CD8-positive, alpha-beta memory T cell (primary cell): ENCODE results near the gene MICU1. TPM values are rescaled to one million over a fixed set of nuclear protein-coding genes. Genes with fewer than 3 reads are reported as not detected.
A peak's percentile ranks its signal among the peaks of the same experiment; 100 is the strongest.

ENCODE experiments used
- CTCF ChIA-PET: fragments of 350-600 bp; sonication (Branson Sonifier 250); formaldehyde crosslinking; loops from one replicate; lab custom pipeline; 2021; ENCODE audit warnings: antibody characterized with exemption; lab: Charles Lee
- POLR2A ChIA-PET: fragments of 350-600 bp; sonication (Branson Sonifier 250); formaldehyde crosslinking; loops from one replicate; lab custom pipeline; 2021; ENCODE audit warnings: antibody characterized with exemption; lab: Charles Lee
- DNase-seq, 5 donors: peaks; one replicate each; pipeline versions ENCODE4 v3.0.0 to v3.0.0-alpha.2; 2020 to 2022; ENCODE audit warnings: mixed read lengths in 1 of 5
- H3K27ac ChIP-seq: one replicate; pipeline ENCODE4 v1.7.0; 2013; ENCODE audit warnings: low read depth, mild to moderate bottlenecking, low read length, moderate library complexity
- H3K27me3 ChIP-seq: 2 replicates; pipeline ENCODE4 v1.7.0; 2013; ENCODE audit warnings: low read length, mild to moderate bottlenecking; ENCODE audit not compliant: insufficient read depth, poor library complexity, severe bottlenecking
- H3K36me3 ChIP-seq: 2 replicates; pipeline ENCODE4 v1.7.0; 2013; ENCODE audit warnings: mild to moderate bottlenecking, low read length, moderate library complexity; ENCODE audit not compliant: insufficient read depth
- H3K4me1 ChIP-seq: 2 replicates; pipeline ENCODE4 v1.7.0; 2013; ENCODE audit warnings: mild to moderate bottlenecking, low read length, moderate library complexity; ENCODE audit not compliant: insufficient read depth
- H3K4me3 ChIP-seq: 2 replicates; pipeline ENCODE4 v1.7.0; 2013; ENCODE audit warnings: mild to moderate bottlenecking, low read length
- H3K9me3 ChIP-seq: 2 replicates; pipeline ENCODE4 v1.7.0; 2013; ENCODE audit warnings: mild to moderate bottlenecking, low read length
- H3K27ac Mint-ChIP-seq, 8 donors: one replicate each; pipeline ENCODE4 v1.8.0; 2020 to 2021; ENCODE audit warnings: mixed read lengths in 8 of 8, mild to moderate bottlenecking in 6 of 8, inconsistent platforms in 3 of 8, moderate library complexity in 3 of 8
- H3K27me3 Mint-ChIP-seq, 2 donors: one replicate each; pipeline ENCODE4 v1.8.0; 2020 to 2021; ENCODE audit warnings: mixed read lengths in 2 of 2, mild to moderate bottlenecking in 1 of 2, moderate library complexity in 1 of 2
- H3K36me3 Mint-ChIP-seq, 3 donors: one replicate each; pipeline ENCODE4 v1.8.0; 2020 to 2021; ENCODE audit warnings: mixed read lengths in 3 of 3, inconsistent platforms in 1 of 3, mild to moderate bottlenecking in 1 of 3
- H3K4me1 Mint-ChIP-seq, 3 donors: one replicate each; pipeline ENCODE4 v1.8.0; 2020 to 2021; ENCODE audit warnings: mixed read lengths in 3 of 3, inconsistent platforms in 1 of 3, mild to moderate bottlenecking in 1 of 3
- H3K4me3 Mint-ChIP-seq, 7 donors: one replicate each; pipeline ENCODE4 v1.8.0; 2020 to 2021; ENCODE audit warnings: mixed read lengths in 7 of 7, mild to moderate bottlenecking in 6 of 7, moderate library complexity in 4 of 7, inconsistent platforms in 2 of 7
- H3K9me3 Mint-ChIP-seq, 5 donors: one replicate each; pipeline ENCODE4 v1.8.0; 2020 to 2022; ENCODE audit warnings: mixed read lengths in 5 of 5, mild to moderate bottlenecking in 3 of 5, moderate library complexity in 2 of 5, inconsistent platforms in 1 of 5
- polyA plus RNA-seq: library from polyadenylated mRNA; unstranded; fragments of 300-500 nt; fragmentation: Illumina TruSeq; gene quantifications from one replicate; pipeline ENCODE4 v1.2.3, GENCODE V29; 2021
- total RNA-seq, 2 experiments: library from RNA; stranded (reverse); gene quantifications; one replicate each; pipeline ENCODE4 v1.2.3, GENCODE V29; 2021

MICU1 gene
- total and polyA plus RNA-seq, 3 experiments from 2014 or later: 25.3 to 27.9 (median 26.9) TPM

DNA sequence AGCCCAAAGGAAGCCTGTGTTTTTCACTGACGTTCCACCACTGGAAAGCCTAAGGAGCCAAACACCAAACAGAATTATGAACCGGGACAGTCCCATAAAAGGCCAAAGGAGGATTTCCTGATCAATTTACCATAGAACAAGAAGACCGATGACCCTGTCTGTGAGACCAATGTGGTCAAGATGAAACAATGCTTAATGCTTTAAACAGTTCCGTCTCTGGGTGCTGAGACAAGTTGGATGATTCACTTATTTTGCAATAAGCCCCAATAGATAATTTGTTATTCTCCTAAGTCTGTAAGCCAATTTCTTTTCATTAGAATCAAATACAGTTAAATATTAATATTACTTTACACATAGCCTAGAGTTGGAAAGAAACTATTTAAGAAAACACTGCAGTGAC is 134.9 kb downstream of the MICU1 start:
- Histone ChIP-seq H3K27ac (no peak overlapping the region), H3K4me3 (no peak overlapping the region), H3K36me3 (no peaks in the 10 kb centered on the region), H3K4me1 (no peaks in the 10 kb centered on the region), H3K9me3 (no peaks in the 10 kb centered on the region), H3K27me3 (no peaks in the 10 kb centered on the region)
- DNase-seq: no peak
- Mint-ChIP-seq H3K4me3 (no peak overlapping the region), H3K36me3 (peaks cover 0 to 7% (median 5%) of the 10 kb centered on the region in 3 donors), H3K9me3 (no peaks in the 10 kb centered on the region), H3K27me3 (no peaks in the 10 kb centered on the region), H3K4me1 (no peaks in the 10 kb centered on the region), H3K27ac (no peak overlapping the region)
- CTCF ChIA-PET: no interaction called here
- POLR2A ChIA-PET: no interaction called here

DNA sequence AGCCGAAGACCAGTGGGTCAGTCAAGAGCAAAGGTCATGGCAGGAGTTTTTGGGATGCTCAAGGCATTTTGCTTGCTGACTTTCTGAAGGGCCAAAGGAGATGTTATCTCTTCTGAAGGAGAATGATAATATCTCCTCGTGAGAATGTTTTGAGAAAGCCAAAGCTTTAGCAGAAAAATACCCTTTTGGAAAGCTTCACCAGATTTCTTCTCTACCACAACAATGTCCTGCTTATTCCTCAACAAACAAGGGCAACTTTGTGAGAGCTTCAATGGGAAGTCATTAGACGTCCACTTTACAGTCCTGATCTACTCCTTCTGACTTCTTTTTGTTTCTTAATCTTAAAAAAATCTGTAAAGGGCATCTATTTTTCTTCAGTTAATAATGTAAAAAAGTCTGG is 138.4 kb downstream of the MICU1 start:
- Histone ChIP-seq H3K9me3 (no peaks in the 10 kb centered on the region), H3K4me1 (no peaks in the 10 kb centered on the region), H3K27ac (no peak overlapping the region), H3K4me3 (no peak overlapping the region), H3K36me3 (no peaks in the 10 kb centered on the region), H3K27me3 (no peaks in the 10 kb centered on the region)
- DNase-seq: no peak
- Mint-ChIP-seq H3K27ac (peak overlapping the region in 1 of 8 donors; percentile 63), H3K4me3 (no peak overlapping the region), H3K4me1 (no peaks in the 10 kb centered on the region), H3K27me3 (no peaks in the 10 kb centered on the region), H3K9me3 (peaks cover 0 to 2% (median 0%) of the 10 kb centered on the region in 5 donors), H3K36me3 (peaks cover 0 to 7% (median 7%) of the 10 kb centered on the region in 3 donors)
- ChIA-PET CTCF (no interaction called here), POLR2A (interaction anchor here (0.6 kb wide), 1 partner anchor 13 kb away, joined by 3 read pairs; no protein-coding TSS in a partner anchor)

DNA sequence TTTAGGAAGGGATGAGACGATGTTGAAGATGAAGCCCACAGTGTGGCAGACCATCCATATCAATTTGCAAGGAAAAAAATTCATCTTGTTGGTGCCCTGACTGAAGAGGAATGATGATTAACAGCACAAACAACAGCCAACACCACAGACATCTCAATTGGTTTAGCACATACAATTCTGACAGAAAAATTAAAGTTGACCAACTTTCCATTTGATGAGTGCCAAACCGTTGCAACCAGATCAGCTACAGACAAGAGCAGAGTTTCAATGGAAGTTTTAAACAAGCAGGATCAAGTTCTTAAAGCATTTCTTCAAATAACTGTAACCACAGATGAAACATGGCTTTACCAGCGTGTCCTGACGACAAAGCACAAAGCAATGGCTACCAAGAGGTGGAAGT is 138.8 kb downstream of the MICU1 start:
- H3K4me3 ChIP-seq: no peak overlapping the region
- H3K9me3 Mint-ChIP-seq: peaks cover 0 to 2% (median 0%) of the 10 kb centered on the region in 5 donors
- H3K36me3 ChIP-seq: no peaks in the 10 kb centered on the region
- H3K27ac ChIP-seq: no peak overlapping the region
- no peak for DNase-seq
- no peaks in the 10 kb centered on the region for H3K27me3 Mint-ChIP-seq
- no peaks in the 10 kb centered on the region for H3K27me3 ChIP-seq
- no peak overlapping the region for H3K27ac Mint-ChIP-seq
- no peaks in the 10 kb centered on the region for H3K9me3 ChIP-seq
- CTCF ChIA-PET: no interaction called here
- no peak overlapping the region for H3K4me3 Mint-ChIP-seq
- H3K4me1 Mint-ChIP-seq: no peaks in the 10 kb centered on the region
- POLR2A ChIA-PET: interaction anchor here (0.6 kb wide), 1 partner anchor 13 kb away, joined by 3 read pairs; no protein-coding TSS in a partner anchor
- H3K4me1 ChIP-seq: no peaks in the 10 kb centered on the region
- H3K36me3 Mint-ChIP-seq: peaks cover 0 to 8% (median 6%) of the 10 kb centered on the region in 3 donors

DNA sequence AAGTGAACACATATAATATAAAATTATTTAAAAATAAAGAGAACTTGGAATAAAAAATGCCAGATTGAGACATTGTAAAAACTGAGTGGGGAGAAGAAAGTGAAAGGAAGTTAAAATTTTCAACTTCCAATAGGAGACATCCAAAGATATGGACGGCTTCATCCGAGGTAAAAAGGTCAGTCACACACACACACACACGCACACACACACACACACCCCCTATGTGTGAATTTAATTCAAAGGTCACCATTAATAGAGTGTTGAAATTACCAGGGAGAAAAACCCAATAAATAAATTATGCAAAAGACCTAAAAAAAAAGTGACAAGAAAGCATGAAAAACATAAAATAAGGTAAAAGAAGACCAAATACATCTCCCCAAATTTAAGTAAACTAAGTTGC is 140.2 kb downstream of the MICU1 start:
- H3K9me3 ChIP-seq: no peaks in the 10 kb centered on the region
- no peak overlapping the region for H3K4me3 ChIP-seq
- CTCF ChIA-PET: no interaction called here
- H3K4me1 ChIP-seq: no peaks in the 10 kb centered on the region
- Mint-ChIP-seq H3K27me3 (no peaks in the 10 kb centered on the region), H3K36me3 (peaks cover 0 to 5% (median 4%) of the 10 kb centered on the region in 3 donors), H3K9me3 (peaks cover 0 to 2% (median 0%) of the 10 kb centered on the region in 5 donors), H3K4me1 (no peaks in the 10 kb centered on the region), H3K27ac (no peak overlapping the region), H3K4me3 (no peak overlapping the region)
- POLR2A ChIA-PET: no interaction called here
- DNase-seq: no peak
- no peaks in the 10 kb centered on the region for H3K27me3 ChIP-seq
- H3K27ac ChIP-seq: no peak overlapping the region
- no peaks in the 10 kb centered on the region for H3K36me3 ChIP-seq

DNA sequence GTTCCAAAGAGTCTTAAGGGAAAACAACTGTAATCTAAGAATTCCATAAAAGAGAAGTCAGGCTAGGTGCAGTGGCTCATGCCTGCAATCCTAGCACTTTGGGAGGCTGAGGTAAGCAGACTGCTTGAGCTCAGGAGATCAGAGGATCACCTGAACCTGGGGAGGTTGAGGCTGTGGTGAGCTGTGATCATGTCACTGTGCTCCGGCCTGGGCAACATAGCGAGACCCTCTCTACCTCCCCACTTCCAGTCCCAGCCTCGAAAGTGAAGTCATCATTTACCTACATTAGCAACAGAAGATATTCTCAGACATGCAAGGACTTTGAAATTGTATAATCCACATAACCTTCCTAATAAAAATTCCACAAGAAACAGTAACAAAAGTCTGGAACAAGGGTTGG is 141.4 kb downstream of the MICU1 start:
- Histone ChIP-seq H3K36me3 (no peaks in the 10 kb centered on the region), H3K4me1 (no peaks in the 10 kb centered on the region), H3K27ac (no peak overlapping the region), H3K9me3 (no peaks in the 10 kb centered on the region), H3K27me3 (no peaks in the 10 kb centered on the region), H3K4me3 (no peak overlapping the region)
- DNase-seq: no peak
- CTCF ChIA-PET: no interaction called here
- Mint-ChIP-seq H3K9me3 (peaks cover 0 to 2% (median 0%) of the 10 kb centered on the region in 5 donors), H3K4me3 (no peak overlapping the region), H3K4me1 (no peaks in the 10 kb centered on the region), H3K27ac (peak overlapping the region in 1 of 8 donors; percentile 88), H3K36me3 (peaks cover 0 to 3% (median 0%) of the 10 kb centered on the region in 3 donors), H3K27me3 (no peaks in the 10 kb centered on the region)
- POLR2A ChIA-PET: no interaction called here

DNA sequence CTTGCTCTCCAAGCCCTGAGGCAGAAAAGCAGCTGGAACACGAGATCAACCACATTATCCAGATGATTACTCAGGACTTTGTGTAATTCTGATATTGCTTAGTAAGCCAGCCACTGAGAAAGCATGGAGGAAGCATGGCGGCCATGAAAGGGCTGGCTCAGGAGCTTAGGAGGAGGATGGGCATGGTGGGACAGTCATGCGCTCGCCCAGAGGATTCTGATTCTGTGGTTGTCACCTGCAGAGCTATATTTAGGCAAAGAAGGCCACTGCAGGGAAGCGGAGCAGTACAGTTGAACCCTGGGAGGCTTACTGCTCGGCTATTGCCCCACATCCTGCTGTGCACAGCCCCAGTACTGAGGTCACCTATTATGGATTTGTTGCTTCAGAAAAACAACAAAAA is 142.4 kb downstream of the MICU1 start:
- no peaks in the 10 kb centered on the region for H3K9me3 ChIP-seq
- CTCF ChIA-PET: no interaction called here
- DNase-seq: no peak
- Mint-ChIP-seq H3K4me3 (no peak overlapping the region), H3K9me3 (peaks cover 0 to 2% (median 0%) of the 10 kb centered on the region in 5 donors), H3K36me3 (peaks cover 0 to 3% (median 0%) of the 10 kb centered on the region in 3 donors), H3K27me3 (no peaks in the 10 kb centered on the region), H3K4me1 (no peaks in the 10 kb centered on the region), H3K27ac (peak overlapping the region in 1 of 8 donors; percentile 33)
- H3K4me1 ChIP-seq: no peaks in the 10 kb centered on the region
- no peak overlapping the region for H3K4me3 ChIP-seq
- no peak overlapping the region for H3K27ac ChIP-seq
- POLR2A ChIA-PET: interaction anchor here (0.6 kb wide), 1 partner anchor 860 kb away, joined by 4 read pairs; no protein-coding TSS in a partner anchor
- no peaks in the 10 kb centered on the region for H3K27me3 ChIP-seq
- no peaks in the 10 kb centered on the region for H3K36me3 ChIP-seq

DNA sequence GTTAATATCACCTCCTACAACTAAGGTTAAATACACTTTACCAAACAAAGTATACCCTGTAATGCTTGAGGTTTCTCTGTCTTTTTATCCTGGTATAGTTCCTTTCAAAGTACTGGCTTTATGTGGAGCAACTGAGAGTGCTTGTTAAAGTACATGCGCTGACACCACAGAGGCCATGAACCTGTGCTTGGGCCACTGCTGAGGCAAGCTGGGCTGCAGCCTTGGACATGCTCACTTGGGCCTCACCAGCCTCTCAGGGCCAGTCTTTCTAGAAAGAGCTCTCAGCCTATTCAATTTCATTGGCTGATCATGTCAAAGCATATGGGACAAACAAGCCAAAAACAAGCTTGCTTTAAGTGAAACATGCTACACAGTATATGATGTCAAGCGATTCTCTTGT is 145.0 kb downstream of the MICU1 start:
- Mint-ChIP-seq H3K9me3 (peaks cover 0 to 2% (median 0%) of the 10 kb centered on the region in 5 donors), H3K4me3 (no peak overlapping the region), H3K36me3 (peaks cover 0 to 19% (median 12%) of the 10 kb centered on the region in 3 donors), H3K4me1 (no peaks in the 10 kb centered on the region), H3K27me3 (no peaks in the 10 kb centered on the region), H3K27ac (no peak overlapping the region)
- H3K9me3 ChIP-seq: no peaks in the 10 kb centered on the region
- no peak for DNase-seq
- POLR2A ChIA-PET: no interaction called here
- H3K27me3 ChIP-seq: no peaks in the 10 kb centered on the region
- no peak overlapping the region for H3K4me3 ChIP-seq
- CTCF ChIA-PET: interaction anchor here (1.1 kb wide), 1 partner anchor 14 kb away, joined by 4 read pairs; no protein-coding TSS in a partner anchor
- H3K4me1 ChIP-seq: no peaks in the 10 kb centered on the region
- H3K36me3 ChIP-seq: peaks cover 5% of the 10 kb centered on the region
- no peak overlapping the region for H3K27ac ChIP-seq

DNA sequence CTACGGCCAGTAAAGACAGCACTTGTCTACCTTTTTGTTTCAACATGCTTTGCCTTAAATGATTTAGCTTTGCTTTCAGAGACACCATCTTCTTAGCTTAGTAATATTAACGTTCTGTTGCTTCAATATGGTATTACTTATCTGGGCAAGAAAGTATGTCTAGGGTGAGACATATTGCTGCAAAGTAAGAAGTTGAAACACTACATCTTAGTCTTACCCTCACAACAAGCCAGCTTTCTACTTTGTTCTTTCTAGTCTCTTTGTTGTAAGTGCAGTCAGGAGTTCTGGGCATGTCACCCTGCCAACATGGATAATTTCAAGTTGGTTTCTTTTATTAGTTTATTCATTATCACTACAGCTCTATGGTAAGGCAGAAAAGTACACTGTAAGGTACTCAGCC is 148.4 kb downstream of the MICU1 start:
- no peak for DNase-seq
- no peaks in the 10 kb centered on the region for H3K9me3 ChIP-seq
- Mint-ChIP-seq H3K4me1 (no peaks in the 10 kb centered on the region), H3K4me3 (no peak overlapping the region), H3K9me3 (no peaks in the 10 kb centered on the region), H3K27me3 (no peaks in the 10 kb centered on the region), H3K27ac (peak overlapping the region in 1 of 8 donors; percentile 61), H3K36me3 (peaks cover 20 to 42% (median 26%) of the 10 kb centered on the region in 3 donors)
- no peaks in the 10 kb centered on the region for H3K27me3 ChIP-seq
- ChIA-PET CTCF (no interaction called here), POLR2A (no interaction called here)
- H3K36me3 ChIP-seq: peaks cover 14% of the 10 kb centered on the region
- H3K27ac ChIP-seq: no peak overlapping the region
- no peak overlapping the region for H3K4me3 ChIP-seq
- H3K4me1 ChIP-seq: no peaks in the 10 kb centered on the region
